ENCODE data around the gene DIPK1B.

The DIPK1B gene

GRCh38 chr9:136681945-136682699 is 30.2 kb upstream of the DIPK1B start:
- no peak overlapping the region for H2BK5ac ChIP-seq (ENCODE audit: low read length)

GRCh38 chr9:136682710-136683109 is 29.7 kb upstream of the DIPK1B start:
- no peak overlapping the region for H3K23ac ChIP-seq (ENCODE audit: low read depth, low read length, poor library complexity)
- WGBS, 2 donors (ENCODE audit: extremely low coverage in 2 of 2, insufficient read length in 2 of 2, insufficient replicate concordance in 1 of 2), result no CpG with 5 or more reads among the region's 10 CpGs
- H3K4me3 ChIP-seq (ENCODE audit: low read length in 2 of 2), result no peak overlapping the region
- H2BK5ac ChIP-seq (ENCODE audit: low read length), result no peak overlapping the region
- peak overlapping the region; percentile 38 for H3K18ac ChIP-seq (ENCODE audit: low read length)
- H3K4me1 ChIP-seq (ENCODE audit: control insufficient read depth in 2 of 2, insufficient read depth in 1 of 2, low read depth in 1 of 2, low read length in 2 of 2), result peaks cover 8 to 15% of the 10 kb centered on the region in 2 donors
- H3K27me3 ChIP-seq (ENCODE audit: control insufficient read depth in 3 of 3, insufficient read depth in 3 of 3, low read depth in 1 of 3, low read length in 3 of 3), result peaks cover 5 to 31% (median 27%) of the 10 kb centered on the region in 3 experiments
- H3K9ac ChIP-seq (ENCODE audit: low read depth, low read length, poor library complexity), result no peak overlapping the region
- no peaks in the 10 kb centered on the region for H3K9me3 ChIP-seq (replicated peaks in 1 of 2; ENCODE audit: control insufficient read depth in 2 of 2, insufficient read depth in 1 of 2, low read depth in 1 of 2, low read length in 2 of 2)
- H3K4me2 ChIP-seq (ENCODE audit: insufficient read depth, low read length, poor library complexity, severe bottlenecking), result no peak overlapping the region
- no peaks in the 10 kb centered on the region for H3K79me1 ChIP-seq (ENCODE audit: low read depth, low read length)
- H4K91ac ChIP-seq (ENCODE audit: low read depth, low read length, poor library complexity), result no peak overlapping the region
- no peak overlapping the region for H3K4ac ChIP-seq (ENCODE audit: low read length)
- peak overlapping the region; percentile 38 for H3K14ac ChIP-seq (ENCODE audit: low read length)
- no peak overlapping the region for H2AFZ ChIP-seq (ENCODE audit: low read length)
- H2BK15ac ChIP-seq (ENCODE audit: low read length), result peak overlapping the region; percentile 81
- H2AK5ac ChIP-seq (ENCODE audit: low read depth, low read length), result peak overlapping the region; percentile 63
- H2BK120ac ChIP-seq (ENCODE audit: low read depth, low read length), result no peak overlapping the region
- H3K36me3 ChIP-seq (replicated peaks in 1 of 2; ENCODE audit: control insufficient read depth in 2 of 2, insufficient read depth in 2 of 2, low read length in 2 of 2), result no peaks in the 10 kb centered on the region
- no peak overlapping the region for H2BK12ac ChIP-seq (ENCODE audit: low read length)
- no peak overlapping the region for H4K8ac ChIP-seq (ENCODE audit: low read depth, low read length)
- DNase-seq (ENCODE audit: low spot score), result no peak
- no peak overlapping the region for H3K27ac ChIP-seq (replicated peaks; ENCODE audit: low read length)

More at GRCh38 chr9:136681945-136682699, 30.2 kb upstream of the DIPK1B start:
- peak overlapping the region; percentile 44 for H3K18ac ChIP-seq (ENCODE audit: low read length)
- peak overlapping the region; percentile 71 for H3K14ac ChIP-seq (ENCODE audit: low read length)
- H2AFZ ChIP-seq (ENCODE audit: low read length), result no peak overlapping the region
- H3K27ac ChIP-seq (replicated peaks; ENCODE audit: low read length), result no peak overlapping the region
- WGBS, 2 donors (ENCODE audit: extremely low coverage in 2 of 2, insufficient read length in 2 of 2, insufficient replicate concordance in 1 of 2), result no CpG with 5 or more reads among the region's 20 CpGs
- no peak for DNase-seq (ENCODE audit: low spot score)
- no peak overlapping the region for H3K4me2 ChIP-seq (ENCODE audit: insufficient read depth, low read length, poor library complexity, severe bottlenecking)
- H3K79me1 ChIP-seq (ENCODE audit: low read depth, low read length), result no peaks in the 10 kb centered on the region
- H4K91ac ChIP-seq (ENCODE audit: low read depth, low read length, poor library complexity), result no peak overlapping the region
- H3K9me3 ChIP-seq (replicated peaks in 1 of 2; ENCODE audit: control insufficient read depth in 2 of 2, insufficient read depth in 1 of 2, low read depth in 1 of 2, low read length in 2 of 2), result no peaks in the 10 kb centered on the region
- H3K4me1 ChIP-seq (ENCODE audit: control insufficient read depth in 2 of 2, insufficient read depth in 1 of 2, low read depth in 1 of 2, low read length in 2 of 2), result peaks cover 8 to 15% of the 10 kb centered on the region in 2 donors
- H3K36me3 ChIP-seq (replicated peaks in 1 of 2; ENCODE audit: control insufficient read depth in 2 of 2, insufficient read depth in 2 of 2, low read length in 2 of 2), result no peaks in the 10 kb centered on the region
- no peak overlapping the region for H3K4ac ChIP-seq (ENCODE audit: low read length)
- H2BK12ac ChIP-seq (ENCODE audit: low read length), result peak overlapping the region; percentile 75
- H3K23ac ChIP-seq (ENCODE audit: low read depth, low read length, poor library complexity), result no peak overlapping the region
- H3K9ac ChIP-seq (ENCODE audit: low read depth, low read length, poor library complexity), result no peak overlapping the region
- peak overlapping the region; percentile 63 for H2AK5ac ChIP-seq (ENCODE audit: low read depth, low read length)
- peak overlapping the region; percentile 81 for H2BK15ac ChIP-seq (ENCODE audit: low read length)
- no peak overlapping the region for H2BK120ac ChIP-seq (ENCODE audit: low read depth, low read length)
- no peak overlapping the region for H3K4me3 ChIP-seq (ENCODE audit: low read length in 2 of 2)
- H3K27me3 ChIP-seq (ENCODE audit: control insufficient read depth in 3 of 3, insufficient read depth in 3 of 3, low read depth in 1 of 3, low read length in 3 of 3), result peaks cover 5 to 27% (median 26%) of the 10 kb centered on the region in 3 experiments
- no peak overlapping the region for H4K8ac ChIP-seq (ENCODE audit: low read depth, low read length)

GRCh38 chr9:136683173-136683745 is 29.1 kb upstream of the DIPK1B start:
- peak overlapping the region; percentile 49 for H2BK15ac ChIP-seq (ENCODE audit: low read length)
- H2BK12ac ChIP-seq (ENCODE audit: low read length), result peak overlapping the region; percentile 22
- H3K4me2 ChIP-seq (ENCODE audit: insufficient read depth, low read length, poor library complexity, severe bottlenecking), result no peak overlapping the region
- no peak overlapping the region for H3K4ac ChIP-seq (ENCODE audit: low read length)
- peaks cover 8 to 15% of the 10 kb centered on the region in 2 donors for H3K4me1 ChIP-seq (ENCODE audit: control insufficient read depth in 2 of 2, insufficient read depth in 1 of 2, low read depth in 1 of 2, low read length in 2 of 2)
- H2BK5ac ChIP-seq (ENCODE audit: low read length), result no peak overlapping the region
- no peak overlapping the region for H3K4me3 ChIP-seq (ENCODE audit: low read length in 2 of 2)
- peak overlapping the region; percentile 64 for H3K18ac ChIP-seq (ENCODE audit: low read length)
- no peak overlapping the region for H4K8ac ChIP-seq (ENCODE audit: low read depth, low read length)
- H3K79me1 ChIP-seq (ENCODE audit: low read depth, low read length), result no peaks in the 10 kb centered on the region
- H3K9me3 ChIP-seq (replicated peaks in 1 of 2; ENCODE audit: control insufficient read depth in 2 of 2, insufficient read depth in 1 of 2, low read depth in 1 of 2, low read length in 2 of 2), result no peaks in the 10 kb centered on the region
- peak overlapping the region; percentile 92 for H2AK5ac ChIP-seq (ENCODE audit: low read depth, low read length)
- H3K23ac ChIP-seq (ENCODE audit: low read depth, low read length, poor library complexity), result peak overlapping the region; percentile 55
- H3K14ac ChIP-seq (ENCODE audit: low read length), result peak overlapping the region; percentile 3
- no peak for DNase-seq (ENCODE audit: low spot score)
- no peaks in the 10 kb centered on the region for H3K36me3 ChIP-seq (replicated peaks in 1 of 2; ENCODE audit: control insufficient read depth in 2 of 2, insufficient read depth in 2 of 2, low read length in 2 of 2)
- WGBS, 2 donors (ENCODE audit: extremely low coverage in 2 of 2, insufficient read length in 2 of 2, insufficient replicate concordance in 1 of 2), result no CpG with 5 or more reads among the region's 16 CpGs
- H2AFZ ChIP-seq (ENCODE audit: low read length), result no peak overlapping the region
- H4K91ac ChIP-seq (ENCODE audit: low read depth, low read length, poor library complexity), result no peak overlapping the region
- no peak overlapping the region for H3K9ac ChIP-seq (ENCODE audit: low read depth, low read length, poor library complexity)
- no peak overlapping the region for H3K27ac ChIP-seq (replicated peaks; ENCODE audit: low read length)
- no peak overlapping the region for H2BK120ac ChIP-seq (ENCODE audit: low read depth, low read length)
- peaks cover 8 to 36% (median 32%) of the 10 kb centered on the region in 3 experiments for H3K27me3 ChIP-seq (ENCODE audit: control insufficient read depth in 3 of 3, insufficient read depth in 3 of 3, low read depth in 1 of 3, low read length in 3 of 3)

- Histone ChIP-seq H2BK120ac (ENCODE audit: low read depth, low read length) (no peak overlapping the region), H3K23ac (ENCODE audit: low read depth, low read length, poor library complexity) (peak overlapping the region; percentile 55), H3K4me2 (ENCODE audit: insufficient read depth, low read length, poor library complexity, severe bottlenecking) (no peak overlapping the region), H2BK5ac (ENCODE audit: low read length) (no peak overlapping the region), H3K4me3 (ENCODE audit: low read length in 2 of 2) (no peak overlapping the region), H3K4ac (ENCODE audit: low read length) (no peak overlapping the region), H4K8ac (ENCODE audit: low read depth, low read length) (no peak overlapping the region), H3K36me3 (replicated peaks in 1 of 2; ENCODE audit: control insufficient read depth in 2 of 2, insufficient read depth in 2 of 2, low read length in 2 of 2) (no peaks in the 10 kb centered on the region), H2BK15ac (ENCODE audit: low read length) (peak overlapping the region; percentile 49), H2BK12ac (ENCODE audit: low read length) (no peak overlapping the region), H3K4me1 (ENCODE audit: control insufficient read depth in 2 of 2, insufficient read depth in 1 of 2, low read depth in 1 of 2, low read length in 2 of 2) (peaks cover 8 to 15% of the 10 kb centered on the region in 2 donors), H3K9me3 (replicated peaks in 1 of 2; ENCODE audit: control insufficient read depth in 2 of 2, insufficient read depth in 1 of 2, low read depth in 1 of 2, low read length in 2 of 2) (no peaks in the 10 kb centered on the region), H3K79me1 (ENCODE audit: low read depth, low read length) (no peaks in the 10 kb centered on the region), H3K27ac (replicated peaks; ENCODE audit: low read length) (no peak overlapping the region), H3K27me3 (ENCODE audit: control insufficient read depth in 3 of 3, insufficient read depth in 3 of 3, low read depth in 1 of 3, low read length in 3 of 3) (peaks cover 8 to 41% (median 36%) of the 10 kb centered on the region in 3 experiments), H2AFZ (ENCODE audit: low read length) (no peak overlapping the region), H4K91ac (ENCODE audit: low read depth, low read length, poor library complexity) (no peak overlapping the region), H2AK5ac (ENCODE audit: low read depth, low read length) (peak overlapping the region; percentile 92), H3K14ac (ENCODE audit: low read length) (no peak overlapping the region), H3K9ac (ENCODE audit: low read depth, low read length, poor library complexity) (no peak overlapping the region), H3K18ac (ENCODE audit: low read length) (no peak overlapping the region)
- DNase-seq (ENCODE audit: low spot score), result no peak
- WGBS, 2 donors (ENCODE audit: extremely low coverage in 2 of 2, insufficient read length in 2 of 2, insufficient replicate concordance in 1 of 2), result no CpG with 5 or more reads among the region's 14 CpGs
These were observed 28.6 kb upstream of the DIPK1B start for GRCh38 chr9:136683755-136684154.
